Neuron (in vitro differentiated cells): Measurements from ENCODE around the gene DDI2.
"Not testable (repeated sequence)": the region's sequence is repeated elsewhere in the genome, so short reads cannot be mapped to it uniquely, and the experiment has no call there.

Experiments
- H2AFZ ChIP-seq: one replicate; pipeline ENCODE4 v1.6.1; 2013; ENCODE audit warnings: low read depth, mild to moderate bottlenecking, inconsistent platforms, low read length, moderate library complexity
- H3K27me3 ChIP-seq: one replicate; pipeline ENCODE4 v1.6.1; 2013; ENCODE audit warnings: low read length; ENCODE audit not compliant: insufficient read depth
- H3K36me3 ChIP-seq: one replicate; pipeline ENCODE4 v1.6.1; 2013; ENCODE audit warnings: low read length; ENCODE audit not compliant: insufficient read depth
- H3K4me1 ChIP-seq: one replicate; pipeline ENCODE4 v1.6.1; 2013; ENCODE audit warnings: low read length; ENCODE audit not compliant: insufficient read depth
- H3K4me3 ChIP-seq: 2 replicates; pipeline ENCODE4 v1.5.1; 2013; ENCODE audit warnings: mild to moderate bottlenecking, low read length, moderate library complexity
- H3K9me3 ChIP-seq: one replicate; pipeline ENCODE4 v1.6.1; 2013; ENCODE audit warnings: low read length

Gene DDI2

GRCh38 chr1:15592285-15592684 is 25.0 kb upstream of the DDI2 start:
- no peaks in the 10 kb centered on the region for H3K36me3 ChIP-seq
- H2AFZ ChIP-seq = no peak overlapping the region
- no peak overlapping the region for H3K4me3 ChIP-seq
- H3K27me3 ChIP-seq = no peaks in the 10 kb centered on the region
- no peaks in the 10 kb centered on the region for H3K9me3 ChIP-seq
- H3K4me1 ChIP-seq = no peaks in the 10 kb centered on the region

DNA sequence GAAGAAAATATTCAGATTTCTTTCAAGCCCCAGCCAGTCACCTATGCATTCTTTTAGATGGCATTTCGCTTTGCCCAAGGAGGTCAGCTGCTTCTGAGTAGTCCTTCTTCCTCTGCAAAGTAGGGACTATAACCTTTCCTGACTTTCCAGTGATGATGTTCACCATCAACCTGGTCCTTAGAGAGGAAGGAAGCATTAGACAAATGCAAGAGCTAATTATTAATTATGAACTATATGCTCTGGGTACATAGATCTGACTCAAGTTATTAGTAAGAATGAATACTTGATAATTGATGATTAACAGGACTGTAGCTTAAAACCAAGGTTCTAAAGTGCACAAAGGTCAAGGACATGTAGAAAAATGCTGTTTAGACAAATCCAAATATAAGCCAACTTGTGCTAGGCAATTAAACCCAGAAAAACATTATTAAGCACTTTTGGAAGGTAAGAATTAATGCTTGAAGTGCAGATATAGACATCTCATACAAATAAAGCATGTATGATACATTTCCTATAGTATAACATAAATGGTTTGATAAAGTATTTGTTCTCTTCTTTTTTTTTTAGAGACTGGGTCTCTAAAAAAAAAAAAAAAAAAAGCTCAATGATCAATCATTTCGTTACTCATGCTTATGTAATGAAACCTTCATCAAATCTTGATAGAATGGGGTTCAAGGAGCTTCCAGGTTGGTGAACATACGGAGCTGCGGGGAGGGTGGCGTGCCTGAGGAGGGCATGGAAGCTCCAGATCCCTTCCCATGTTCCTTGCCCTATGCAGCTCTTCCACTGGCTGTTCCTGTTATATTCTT is 21.2 kb upstream of the DDI2 start:
- Histone ChIP-seq H3K27me3 (no peaks in the 10 kb centered on the region), H3K4me3 (no peak overlapping the region), H3K4me1 (no peaks in the 10 kb centered on the region), H3K9me3 (no peaks in the 10 kb centered on the region), H2AFZ (no peak overlapping the region), H3K36me3 (no peaks in the 10 kb centered on the region)

DNA sequence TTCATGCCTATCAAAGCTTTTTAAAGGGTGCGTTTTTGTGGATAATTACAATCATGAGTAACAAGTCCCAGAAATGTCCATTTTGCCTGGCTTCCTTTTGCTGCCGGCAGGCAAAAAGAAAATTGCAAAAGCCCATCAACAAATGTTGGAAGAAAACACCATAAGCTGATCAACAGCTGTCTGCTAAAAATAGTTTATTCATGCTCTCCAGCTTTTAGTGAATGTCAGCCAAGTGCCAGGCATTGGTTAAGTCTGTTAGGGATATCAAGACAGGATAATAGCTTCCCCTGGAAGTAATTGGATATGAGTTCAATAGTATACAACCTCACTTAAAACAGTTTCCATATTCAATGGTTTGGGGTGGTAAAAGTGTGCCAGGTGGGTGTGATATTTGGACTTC is 18.8 kb upstream of the DDI2 start:
- Histone ChIP-seq H3K27me3 (no peaks in the 10 kb centered on the region), H2AFZ (no peak overlapping the region), H3K4me3 (no peak overlapping the region), H3K9me3 (no peaks in the 10 kb centered on the region), H3K36me3 (no peaks in the 10 kb centered on the region), H3K4me1 (peaks cover 4% of the 10 kb centered on the region)

DNA sequence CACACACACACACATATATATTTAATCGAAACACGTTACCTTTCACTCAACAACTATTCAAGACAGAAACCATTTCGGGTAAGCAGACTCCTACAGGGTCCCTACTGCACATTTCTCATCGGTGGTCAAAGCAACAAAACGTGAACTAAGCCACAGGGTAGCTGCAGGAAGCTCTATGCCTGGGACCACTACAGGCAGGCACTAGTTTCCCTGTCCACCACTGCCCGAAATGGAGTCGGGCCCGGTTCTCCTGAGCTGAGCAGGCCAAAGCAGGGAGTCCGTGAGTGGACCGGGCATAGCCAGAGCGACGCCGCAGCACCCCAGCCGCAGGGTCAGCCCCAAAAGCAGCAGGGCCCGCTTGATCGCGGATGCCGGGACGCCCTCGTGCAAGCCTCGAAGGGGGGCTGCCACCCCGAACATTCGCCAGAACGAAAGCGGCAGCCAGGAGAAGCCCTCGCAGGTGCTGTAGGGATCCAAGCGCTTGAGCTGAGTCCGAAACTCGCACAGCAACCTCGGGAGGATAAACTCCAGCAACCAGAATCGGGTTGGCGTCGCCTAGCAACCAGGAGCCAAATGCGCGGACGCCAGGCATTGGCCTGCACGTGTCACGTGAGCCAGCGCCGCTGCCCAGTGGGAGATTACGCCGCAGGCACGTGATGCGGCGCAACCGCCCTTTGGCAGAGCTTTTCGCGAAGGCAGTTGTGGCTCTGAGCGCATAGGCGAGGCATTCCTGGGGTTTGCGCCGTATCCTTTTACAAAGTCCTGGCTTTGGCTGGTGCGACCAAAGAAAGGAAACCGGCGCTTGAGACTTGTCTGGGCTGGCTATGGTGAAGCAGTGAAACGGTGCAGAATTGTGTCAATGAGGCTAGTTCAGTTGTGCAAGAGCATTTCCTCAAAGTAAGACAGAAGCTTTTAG is 13.9 kb upstream of the DDI2 start:
- Histone ChIP-seq H3K4me1 (peaks cover 4% of the 10 kb centered on the region), H3K36me3 (no peaks in the 10 kb centered on the region), H2AFZ (peak overlapping the region; percentile 79), H3K4me3 (peak overlapping the region; percentile 71), H3K9me3 (no peaks in the 10 kb centered on the region), H3K27me3 (no peaks in the 10 kb centered on the region)

GRCh38 chr1:15603966-15604282 is 13.3 kb upstream of the DDI2 start:
- H3K9me3 ChIP-seq = not testable (repeated sequence)

DNA sequence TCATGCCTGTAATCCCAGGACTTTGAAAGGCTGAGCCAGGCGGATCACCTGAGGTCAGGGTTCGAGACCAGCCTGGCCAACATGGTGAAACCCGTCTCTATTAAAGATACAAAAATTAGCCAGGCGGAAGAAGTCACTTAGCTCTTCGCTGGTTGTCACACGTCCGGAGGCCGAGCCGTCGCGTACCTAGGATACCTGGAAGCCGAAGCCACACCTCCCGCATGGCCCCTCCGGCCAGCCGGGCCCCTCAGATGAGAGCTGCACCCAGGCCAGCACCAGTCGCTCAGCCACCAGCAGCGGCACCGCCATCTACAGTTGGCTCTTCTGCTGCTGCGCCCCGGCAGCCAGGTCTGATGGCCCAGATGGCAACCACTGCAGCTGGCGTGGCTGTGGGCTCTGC is 12.9 kb upstream of the DDI2 start:
- not testable (repeated sequence) for H3K4me1 ChIP-seq, H3K4me3 ChIP-seq, H3K36me3 ChIP-seq, H2AFZ ChIP-seq, H3K9me3 ChIP-seq, H3K27me3 ChIP-seq

More at GRCh38 chr1:15603966-15604282, 13.3 kb upstream of the DDI2 start:
- not testable (repeated sequence) for H3K4me1 ChIP-seq, H3K36me3 ChIP-seq, H2AFZ ChIP-seq, H3K27me3 ChIP-seq
- peak overlapping the region; percentile 71 for H3K4me3 ChIP-seq

DNA sequence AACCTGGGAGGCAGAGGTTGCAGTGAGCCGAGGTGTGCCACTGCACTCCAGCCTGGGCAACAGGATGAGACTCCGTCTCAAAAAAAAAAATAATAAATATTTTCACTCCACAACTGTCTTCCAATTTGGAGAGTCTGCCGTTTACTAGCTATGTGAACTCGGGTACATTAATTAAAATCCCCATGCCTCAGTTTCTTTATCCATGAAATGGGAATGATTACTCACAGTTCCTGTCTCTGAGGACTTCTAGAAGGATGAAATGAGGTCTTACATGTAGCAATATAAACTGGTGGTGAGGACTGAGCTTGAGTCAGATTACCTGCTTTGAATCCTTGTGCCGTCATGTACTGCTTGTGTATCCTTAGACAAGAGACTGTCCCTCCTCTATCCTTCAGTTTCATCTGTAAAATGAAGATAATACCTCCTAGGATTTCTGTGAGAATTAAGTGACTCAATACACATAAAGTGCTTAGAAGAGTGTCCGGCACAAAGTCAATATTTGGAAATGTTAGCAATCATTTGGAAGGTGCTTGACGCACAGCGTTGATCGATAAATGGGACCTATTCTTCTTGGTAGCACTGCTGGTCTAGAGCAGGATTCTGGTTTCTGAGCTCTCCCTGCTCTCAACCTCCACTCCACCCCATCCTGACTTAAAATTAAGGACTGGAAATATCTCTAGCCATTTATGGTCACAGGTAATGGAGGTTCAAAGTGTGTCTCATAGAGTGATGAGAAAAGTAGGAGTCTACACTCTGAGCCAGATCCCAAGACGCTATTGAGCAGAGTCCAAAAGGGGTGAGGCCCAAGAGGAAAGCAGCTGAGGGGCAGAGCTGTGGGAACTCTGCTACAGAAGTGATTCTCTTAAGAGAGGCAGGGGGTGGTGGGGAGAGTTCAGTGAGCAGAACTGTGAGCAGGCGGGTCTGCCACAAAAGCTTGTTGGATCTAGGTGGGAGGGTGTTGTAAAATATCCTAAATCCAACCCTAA is 11.6 kb upstream of the DDI2 start:
- no peaks in the 10 kb centered on the region for H3K27me3 ChIP-seq
- H3K36me3 ChIP-seq = no peaks in the 10 kb centered on the region
- no peak overlapping the region for H2AFZ ChIP-seq
- H3K9me3 ChIP-seq = no peaks in the 10 kb centered on the region
- H3K4me3 ChIP-seq = no peak overlapping the region
- H3K4me1 ChIP-seq = peaks cover 4% of the 10 kb centered on the region

DNA sequence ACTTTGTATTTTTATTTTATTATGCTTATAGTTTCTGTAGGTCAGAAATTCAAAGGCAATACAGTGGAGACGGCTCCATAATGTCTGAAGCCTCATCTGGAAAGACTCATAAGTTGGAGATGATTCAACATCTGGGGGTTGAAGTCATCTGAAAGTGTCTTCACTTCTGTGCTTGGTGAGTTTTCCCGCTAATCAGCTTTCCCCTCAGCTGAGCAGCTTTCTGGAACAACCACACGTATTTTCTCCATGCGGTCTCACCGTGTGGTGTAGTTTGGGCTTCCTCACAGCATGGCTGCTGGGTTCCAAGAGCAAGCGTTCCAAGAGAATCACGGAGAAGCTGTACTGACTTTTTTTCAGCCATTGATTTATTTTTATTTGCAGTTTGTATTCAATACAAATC is 7.6 kb upstream of the DDI2 start:
- H3K4me1 ChIP-seq = no peaks in the 10 kb centered on the region
- H3K9me3 ChIP-seq = no peaks in the 10 kb centered on the region
- H3K27me3 ChIP-seq = no peaks in the 10 kb centered on the region
- H3K4me3 ChIP-seq = no peak overlapping the region
- H2AFZ ChIP-seq = no peak overlapping the region
- H3K36me3 ChIP-seq = no peaks in the 10 kb centered on the region

- Histone ChIP-seq H3K4me3 (no peak overlapping the region), H3K4me1 (no peaks in the 10 kb centered on the region), H3K9me3 (no peaks in the 10 kb centered on the region), H3K36me3 (no peaks in the 10 kb centered on the region), H2AFZ (no peak overlapping the region), H3K27me3 (no peaks in the 10 kb centered on the region)
Observed at GRCh38 chr1:15610167-15610566, 7.1 kb upstream of the DDI2 start.

GRCh38 chr1:15616373-15617172 is 685 bp upstream of the DDI2 start:
- Histone ChIP-seq H2AFZ (peak overlapping the region; percentile 99), H3K36me3 (no peaks in the 10 kb centered on the region), H3K9me3 (no peaks in the 10 kb centered on the region), H3K4me3 (peak overlapping the region; percentile 68), H3K4me1 (peaks cover 11% of the 10 kb centered on the region), H3K27me3 (no peaks in the 10 kb centered on the region)

DNA sequence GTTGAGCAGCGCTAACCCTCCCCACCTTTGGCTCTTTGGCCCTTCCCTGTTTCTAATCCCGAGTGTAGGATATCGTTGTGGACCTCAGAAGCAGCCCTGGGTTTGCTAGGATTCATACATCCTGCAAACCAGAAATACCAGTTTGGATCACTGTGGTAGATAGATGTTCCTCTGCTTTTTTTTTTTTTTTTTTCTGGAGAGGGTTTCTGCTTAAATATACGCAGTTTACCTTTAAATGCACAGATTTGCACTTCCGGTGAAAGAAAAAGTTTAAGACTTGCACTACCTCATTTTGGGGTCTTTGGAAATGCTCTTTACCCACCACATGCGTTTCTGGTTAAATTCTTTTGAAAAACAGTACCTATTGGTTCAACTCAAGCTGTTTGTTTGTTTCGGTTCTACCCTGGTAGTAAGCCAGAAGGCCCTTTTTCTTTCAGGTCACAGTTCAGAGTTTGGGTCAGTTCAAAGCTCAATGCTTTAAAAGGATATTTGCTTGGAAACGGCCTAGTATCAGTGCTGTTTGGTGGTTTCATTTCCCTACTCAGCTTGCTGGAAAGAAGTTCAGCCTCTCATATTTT is 908 bp downstream of the DDI2 start:
- Histone ChIP-seq H3K4me3 (peak overlapping the region; percentile 68), H3K4me1 (peaks cover 11% of the 10 kb centered on the region), H3K27me3 (no peaks in the 10 kb centered on the region), H3K9me3 (no peaks in the 10 kb centered on the region), H2AFZ (peak overlapping the region; percentile 81), H3K36me3 (no peaks in the 10 kb centered on the region)
